CD14-positive monocyte (primary cell): Measurements from ENCODE around the gene STK11IP. TPM values are rescaled to one million over a fixed set of nuclear protein-coding genes. Genes with fewer than 3 reads are reported as not detected.
A peak's percentile ranks its signal among the peaks of the same experiment; 100 is the strongest.

Experiments
- DNase-seq, 3 donors: peaks; one replicate each; pipeline ENCODE4 v3.0.0-alpha.2; 2011 to 2022
- H2AFZ ChIP-seq: 2 replicates; pipeline ENCODE4 v1.6.0; 2012; ENCODE audit warnings: mild to moderate bottlenecking, low read depth, low read length, inconsistent platforms; ENCODE audit not compliant: insufficient read depth, poor library complexity, severe bottlenecking
- H3K27ac ChIP-seq, 2 donors: 1 replicate in 1 of 2; 2 replicates in 1 of 2; pipeline ENCODE4 v1.5.1; 2012 to 2013; ENCODE audit warnings: low read length in 2 of 2, control low read depth in 1 of 2, inconsistent platforms in 1 of 2, low read depth in 1 of 2, mild to moderate bottlenecking in 1 of 2
- H3K27me3 ChIP-seq, 2 donors: one replicate each; pipeline versions ENCODE4 v1.6.0 to v1.6.1; 2011 to 2013; ENCODE audit warnings: low read length in 2 of 2; ENCODE audit not compliant: control insufficient read depth in 2 of 2, insufficient read depth in 2 of 2
- H3K36me3 ChIP-seq, 2 donors: replicated peaks in 1 of 2; 1 replicate in 1 of 2; 2 replicates in 1 of 2; pipeline versions ENCODE4 v1.5.1 to v1.6.1; 2012 to 2013; ENCODE audit warnings: low read length in 2 of 2, control low read depth in 1 of 2, inconsistent platforms in 1 of 2, mild to moderate bottlenecking in 1 of 2; ENCODE audit not compliant: insufficient read depth in 2 of 2, control insufficient read depth in 1 of 2
- H3K4me1 ChIP-seq, 2 donors: 1 replicate in 1 of 2; 2 replicates in 1 of 2; pipeline versions ENCODE4 v1.5.1 to v1.6.1; 2012 to 2013; ENCODE audit warnings: low read length in 2 of 2, control low read depth in 1 of 2, inconsistent platforms in 1 of 2, mild to moderate bottlenecking in 1 of 2, moderate library complexity in 1 of 2; ENCODE audit not compliant: insufficient read depth in 2 of 2, control insufficient read depth in 1 of 2
- H3K4me2 ChIP-seq: replicated peaks from 2 replicates; pipeline ENCODE3; 2012; ENCODE audit warnings: low read length, moderate library complexity, mild to moderate bottlenecking; ENCODE audit not compliant: poor library complexity, severe bottlenecking; ENCODE audit errors: extremely low read depth
- H3K4me3 ChIP-seq, 3 experiments: fragments of 200-600 bp in 1 of 3; sonication (generic) in 1 of 3; replicated peaks in 1 of 3; 1 replicate in 2 of 3; 2 replicates in 1 of 3; pipeline ENCODE4 v1.5.1; 2011 to 2013; ENCODE audit warnings: low read length in 3 of 3, mild to moderate bottlenecking in 3 of 3, control low read depth in 2 of 3, low read depth in 2 of 3, inconsistent platforms in 1 of 3, moderate library complexity in 1 of 3
- H3K79me2 ChIP-seq: 2 replicates; pipeline ENCODE4 v1.6.0; 2012; ENCODE audit warnings: mild to moderate bottlenecking, control low read depth, inconsistent platforms, low read length, moderate library complexity; ENCODE audit not compliant: insufficient read depth
- H3K9ac ChIP-seq: 2 replicates; pipeline ENCODE4 v1.6.0; 2017; ENCODE audit warnings: low read length, mild to moderate bottlenecking; ENCODE audit not compliant: insufficient read depth, poor library complexity, severe bottlenecking
- H3K9me3 ChIP-seq, 2 donors: replicated peaks in 1 of 2; 1 replicate in 1 of 2; 2 replicates in 1 of 2; pipeline versions ENCODE4 v1.5.1 to v1.6.1; 2012 to 2013; ENCODE audit warnings: low read length in 2 of 2, control low read depth in 1 of 2; ENCODE audit not compliant: control insufficient read depth in 1 of 2, insufficient read depth in 1 of 2
- H4K20me1 ChIP-seq: 2 replicates; pipeline ENCODE4 v1.6.0; 2012; ENCODE audit warnings: mild to moderate bottlenecking, low read length, control low read depth, moderate library complexity; ENCODE audit not compliant: insufficient read depth
- H3K27ac Mint-ChIP-seq, 7 donors: one replicate each; pipeline ENCODE4 v1.8.0; 2020; ENCODE audit warnings: mild to moderate bottlenecking in 7 of 7, mixed read lengths in 7 of 7, moderate library complexity in 6 of 7, inconsistent platforms in 2 of 7
- H3K27me3 Mint-ChIP-seq, 3 donors: one replicate each; pipeline ENCODE4 v1.8.0; 2021 to 2022; ENCODE audit warnings: low read depth in 3 of 3, mild to moderate bottlenecking in 3 of 3, mixed read lengths in 3 of 3, moderate library complexity in 3 of 3, inconsistent platforms in 1 of 3
- H3K36me3 Mint-ChIP-seq, 2 donors: one replicate each; pipeline ENCODE4 v1.8.0; 2020; ENCODE audit warnings: mixed read lengths in 2 of 2, inconsistent platforms in 1 of 2, mild to moderate bottlenecking in 1 of 2
- H3K4me1 Mint-ChIP-seq: one replicate; pipeline ENCODE4 v1.8.0; 2020; ENCODE audit warnings: mild to moderate bottlenecking, mixed read lengths
- H3K4me3 Mint-ChIP-seq, 2 donors: one replicate each; pipeline ENCODE4 v1.8.0; 2020; ENCODE audit warnings: mild to moderate bottlenecking in 2 of 2, mixed read lengths in 2 of 2, moderate library complexity in 1 of 2
- H3K9me3 Mint-ChIP-seq, 7 donors: one replicate each; pipeline ENCODE4 v1.8.0; 2020 to 2022; ENCODE audit warnings: mixed read lengths in 7 of 7, mild to moderate bottlenecking in 6 of 7, moderate library complexity in 6 of 7, inconsistent platforms in 2 of 7
- WGBS: methylation state at CpG from one replicate; pipeline ENCODE4 v1.1.5; 2013; ENCODE audit warnings: missing lambda C conversion rate; ENCODE audit not compliant: insufficient coverage; 5-methylcytosine and 5-hydroxymethylcytosine counted together
- intact Hi-C, 2 donors: fragments of 100-400 bp; cut with micrococcal nuclease; formaldehyde crosslinking; loops; one replicate each; pipeline versions ENCODE4 v1.15.0 to v1.15.1; 2023
- polyA plus RNA-seq, 3 donors: library from polyadenylated mRNA; depleted of rRNA in 1 of 3; unstranded in 2 of 3; stranded (reverse) in 1 of 3; fragments of 300-500 nt in 2 of 3; fragments of >200 nt in 1 of 3; fragmentation: Illumina TruSeq in 2 of 3; gene quantifications; 1 replicate in 2 of 3; 2 replicates in 1 of 3; pipeline ENCODE4 v1.2.3, GENCODE V29; 2012 to 2021
- TF ChIP-seq, protein P1 (sequence below): fragments of 200-600 bp; IDR thresholded peaks from one replicate; pipeline ENCODE4 v1.8.0; 2022; ENCODE audit warnings: antibody characterized with exemption, mild to moderate bottlenecking

The STK11IP gene
- polyA plus RNA-seq, 3 donors: 13.0 to 79.1 (median 15.7) TPM

DNA sequence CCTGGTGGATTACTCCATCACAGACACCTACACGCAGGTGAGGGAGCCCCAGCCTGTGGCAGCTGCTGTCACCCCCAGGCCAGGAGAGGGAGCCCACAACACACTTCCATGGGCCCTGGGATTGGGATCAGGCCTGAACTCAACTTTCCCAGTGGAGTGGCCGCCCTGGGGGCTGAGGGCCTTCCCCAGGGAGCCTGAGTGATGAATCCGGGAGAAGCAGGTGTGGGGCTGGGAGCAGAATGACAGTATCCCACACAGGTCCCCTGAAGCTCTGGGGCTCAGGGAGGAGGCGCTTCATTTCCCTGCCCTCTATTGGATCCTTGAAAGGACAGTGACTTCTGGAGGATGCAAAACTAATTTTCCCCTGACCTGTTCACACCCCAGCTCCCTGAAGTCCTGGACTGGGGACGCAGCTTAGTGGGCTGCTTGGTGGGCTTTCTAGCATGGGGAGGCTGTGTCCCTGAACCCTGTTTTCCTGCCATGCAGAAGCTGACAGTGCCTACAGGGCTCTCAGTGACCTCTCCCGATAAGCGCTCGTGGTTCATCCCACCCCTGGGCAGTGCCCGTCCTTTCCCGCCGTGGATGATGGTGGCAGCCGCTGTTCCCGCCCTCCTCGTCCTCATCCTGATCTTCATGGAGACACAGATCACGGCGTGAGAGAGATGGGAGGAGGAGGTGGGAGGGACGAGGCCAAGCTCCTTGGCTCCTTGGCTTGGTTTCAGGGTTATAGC, 40.7 kb downstream of the STK11IP start:
- Histone ChIP-seq H3K4me2 (no peak overlapping the region), H3K4me3 (no peak overlapping the region), H3K79me2 (no peaks in the 10 kb centered on the region), H3K4me1 (peaks cover 6 to 9% of the 10 kb centered on the region in 2 donors), H3K36me3 (no peaks in the 10 kb centered on the region), H3K9ac (no peak overlapping the region), H4K20me1 (no peaks in the 10 kb centered on the region), H3K9me3 (no peaks in the 10 kb centered on the region), H3K27me3 (no peaks in the 10 kb centered on the region), H2AFZ (no peak overlapping the region), H3K27ac (no peak overlapping the region)
- Mint-ChIP-seq H3K36me3 (no peaks in the 10 kb centered on the region), H3K27me3 (peaks cover 2 to 15% (median 12%) of the 10 kb centered on the region in 3 donors), H3K4me3 (no peak overlapping the region), H3K27ac (peak overlapping the region in 1 of 7 donors; percentile 66), H3K4me1 (peaks cover 13% of the 10 kb centered on the region), H3K9me3 (peaks cover 0 to 1% (median 0%) of the 10 kb centered on the region in 7 donors)
- no peak for DNase-seq
- TF ChIP-seq, protein P1, sequence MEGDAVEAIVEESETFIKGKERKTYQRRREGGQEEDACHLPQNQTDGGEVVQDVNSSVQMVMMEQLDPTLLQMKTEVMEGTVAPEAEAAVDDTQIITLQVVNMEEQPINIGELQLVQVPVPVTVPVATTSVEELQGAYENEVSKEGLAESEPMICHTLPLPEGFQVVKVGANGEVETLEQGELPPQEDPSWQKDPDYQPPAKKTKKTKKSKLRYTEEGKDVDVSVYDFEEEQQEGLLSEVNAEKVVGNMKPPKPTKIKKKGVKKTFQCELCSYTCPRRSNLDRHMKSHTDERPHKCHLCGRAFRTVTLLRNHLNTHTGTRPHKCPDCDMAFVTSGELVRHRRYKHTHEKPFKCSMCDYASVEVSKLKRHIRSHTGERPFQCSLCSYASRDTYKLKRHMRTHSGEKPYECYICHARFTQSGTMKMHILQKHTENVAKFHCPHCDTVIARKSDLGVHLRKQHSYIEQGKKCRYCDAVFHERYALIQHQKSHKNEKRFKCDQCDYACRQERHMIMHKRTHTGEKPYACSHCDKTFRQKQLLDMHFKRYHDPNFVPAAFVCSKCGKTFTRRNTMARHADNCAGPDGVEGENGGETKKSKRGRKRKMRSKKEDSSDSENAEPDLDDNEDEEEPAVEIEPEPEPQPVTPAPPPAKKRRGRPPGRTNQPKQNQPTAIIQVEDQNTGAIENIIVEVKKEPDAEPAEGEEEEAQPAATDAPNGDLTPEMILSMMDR: no peak
- intact Hi-C loops: no loop called here
- 89% methylated on average over 13 of the region's 17 CpGs for WGBS

DNA sequence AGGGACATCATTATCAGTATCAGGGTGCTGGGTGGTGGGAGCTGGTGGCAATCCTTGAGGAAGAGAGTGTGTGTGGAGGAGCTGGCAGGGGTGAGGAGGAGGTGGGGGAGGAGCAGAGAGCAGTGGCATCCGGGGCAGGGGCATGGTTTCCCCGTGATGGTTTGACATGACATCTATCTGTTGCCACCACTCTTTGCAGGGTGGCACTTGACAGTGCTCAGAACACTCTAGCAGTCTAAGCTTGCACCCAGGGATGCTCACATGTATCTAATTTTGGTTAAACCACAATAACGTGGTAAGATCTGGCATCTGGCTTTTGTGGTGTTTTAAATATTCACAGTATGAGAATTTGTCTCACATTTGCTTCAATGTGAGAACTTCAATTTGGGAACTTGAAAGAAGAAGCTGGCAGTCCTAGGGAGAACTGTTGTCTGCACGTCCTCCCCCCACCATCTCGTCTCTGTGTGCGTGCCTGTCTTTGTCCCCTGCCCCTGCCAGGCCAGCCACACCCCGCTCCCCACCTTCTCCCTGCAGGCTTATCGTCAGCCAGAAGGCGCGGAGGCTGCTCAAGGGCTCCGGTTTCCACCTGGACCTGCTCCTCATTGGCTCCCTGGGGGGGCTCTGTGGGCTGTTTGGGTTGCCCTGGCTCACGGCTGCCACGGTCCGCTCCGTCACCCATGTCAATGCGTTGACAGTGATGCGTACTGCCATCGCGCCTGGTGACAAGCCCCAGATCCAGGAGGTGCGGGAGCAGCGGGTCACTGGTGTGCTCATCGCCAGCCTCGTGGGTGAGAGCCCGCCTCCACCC, 41.5 kb downstream of the STK11IP start:
- peak overlapping the region in 1 of 7 donors; percentile 66 for H3K27ac Mint-ChIP-seq
- no peak for DNase-seq

More for the DNA sequence above, 41.5 kb downstream of the STK11IP start:
- TF ChIP-seq, protein P1: no peak
- 77% methylated on average over 22 of the region's 24 CpGs for WGBS
- no peak overlapping the region for H3K4me2 ChIP-seq
- no peaks in the 10 kb centered on the region for H3K36me3 ChIP-seq
- H2AFZ ChIP-seq: no peak overlapping the region
- intact Hi-C loops: no loop called here
- no peak overlapping the region for H3K4me3 Mint-ChIP-seq
- no peaks in the 10 kb centered on the region for H3K9me3 ChIP-seq
- H3K4me1 Mint-ChIP-seq: peaks cover 13% of the 10 kb centered on the region
- no peak overlapping the region for H3K27ac ChIP-seq
- H3K79me2 ChIP-seq: no peaks in the 10 kb centered on the region
- no peak overlapping the region for H3K4me3 ChIP-seq
- H3K36me3 Mint-ChIP-seq: no peaks in the 10 kb centered on the region
- H4K20me1 ChIP-seq: no peaks in the 10 kb centered on the region
- H3K27me3 ChIP-seq: no peaks in the 10 kb centered on the region
- no peak overlapping the region for H3K9ac ChIP-seq
- peaks cover 6 to 9% of the 10 kb centered on the region in 2 donors for H3K4me1 ChIP-seq
- H3K9me3 Mint-ChIP-seq: peaks cover 0 to 1% (median 0%) of the 10 kb centered on the region in 7 donors
- peaks cover 2 to 15% (median 12%) of the 10 kb centered on the region in 3 donors for H3K27me3 Mint-ChIP-seq
